HG03460 (cell line): ENCODE data around the gene EPN2.

Source experiments
- ATAC-seq: cut with Tn5 transposase; IDR thresholded peaks from one replicate; pipeline ENCODE4 v1.9.1; 2021; ENCODE audit not compliant: unreplicated experiment

The EPN2 gene

DNA sequence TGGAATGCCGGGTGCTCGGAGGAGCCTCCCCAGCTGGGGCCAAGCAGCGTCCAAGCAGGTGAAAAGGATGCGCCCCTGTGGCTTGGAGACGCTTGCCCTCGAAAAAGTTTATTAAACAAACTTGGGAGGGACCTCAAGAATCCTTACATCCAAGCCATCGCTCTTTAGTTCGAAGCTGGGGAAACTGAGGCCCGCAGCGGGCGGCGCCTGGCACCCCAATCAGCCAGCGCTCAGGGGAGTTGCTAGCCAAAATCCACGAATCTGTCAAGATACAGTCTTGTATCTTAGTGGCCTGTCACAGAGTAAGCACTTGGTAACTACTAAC lies 125.9 kb downstream of the EPN2 start:
- no peak for ATAC-seq

DNA sequence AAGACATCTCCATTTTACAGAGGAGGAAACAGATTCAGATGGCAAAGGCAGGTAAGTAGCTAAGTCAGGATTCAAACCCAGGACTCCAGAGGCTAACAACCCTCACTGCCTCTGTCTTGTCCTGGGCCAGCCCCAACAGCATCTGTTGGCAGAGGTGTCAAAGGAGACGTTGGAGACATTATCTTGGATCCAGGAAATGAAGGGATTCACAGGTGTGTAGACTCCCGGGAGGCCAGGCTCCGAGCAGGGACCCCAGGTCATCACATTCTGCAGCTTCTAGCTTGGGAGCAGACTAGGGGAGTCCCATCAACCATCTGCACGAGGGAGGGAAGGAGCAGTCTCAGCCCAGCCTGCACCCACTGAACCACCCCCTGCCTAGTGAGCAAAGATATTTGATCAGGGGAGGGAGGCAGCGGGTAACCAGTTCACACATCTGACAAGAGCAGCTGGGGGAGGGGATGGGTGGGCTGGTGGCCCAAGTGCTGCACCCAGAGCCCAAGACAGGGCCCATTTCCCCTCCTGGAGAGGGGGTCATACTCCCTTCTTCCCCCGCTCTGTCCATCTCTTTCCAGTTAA lies 126.4 kb downstream of the EPN2 start:
- ATAC-seq, result no peak

DNA sequence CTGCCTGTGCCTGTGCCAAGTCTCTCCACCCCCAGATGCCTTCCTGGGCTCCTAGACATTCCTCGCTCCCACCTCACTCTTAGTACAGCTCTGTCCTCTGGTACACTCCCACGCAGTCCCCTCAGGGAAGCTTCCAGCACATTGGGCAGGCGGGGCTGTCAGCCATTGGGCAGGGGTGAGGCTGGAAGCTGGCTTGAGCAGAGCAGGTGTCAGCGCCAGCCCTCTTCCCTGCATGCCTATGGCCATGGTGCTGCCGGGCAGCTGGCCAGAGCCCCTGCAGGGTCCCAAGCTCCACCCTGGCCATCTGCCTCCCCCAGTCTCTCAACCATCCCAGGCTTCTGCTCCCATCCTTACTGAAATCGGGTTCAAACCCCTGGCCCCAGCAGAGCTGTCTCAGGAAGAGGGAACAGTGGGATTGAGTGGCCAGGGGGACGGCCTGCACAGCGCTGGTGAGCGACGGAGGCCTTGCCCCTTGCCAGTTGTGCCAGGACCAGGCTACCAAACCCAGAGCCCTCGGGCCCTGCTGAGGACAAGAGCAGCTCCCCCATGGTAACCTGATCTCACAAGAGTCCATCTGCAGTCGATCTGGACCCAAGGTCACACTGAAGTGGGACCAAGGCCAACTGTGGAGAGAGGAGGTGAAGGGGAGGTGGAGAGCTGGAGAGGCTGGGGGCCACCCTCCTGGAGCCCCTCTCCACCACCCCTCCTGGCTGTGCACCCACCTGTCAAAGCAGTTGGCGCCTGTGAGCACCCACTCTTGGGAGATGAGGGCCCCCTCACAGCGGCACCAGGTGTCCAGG lies 127.7 kb downstream of the EPN2 start:
- ATAC-seq, result no peak

DNA sequence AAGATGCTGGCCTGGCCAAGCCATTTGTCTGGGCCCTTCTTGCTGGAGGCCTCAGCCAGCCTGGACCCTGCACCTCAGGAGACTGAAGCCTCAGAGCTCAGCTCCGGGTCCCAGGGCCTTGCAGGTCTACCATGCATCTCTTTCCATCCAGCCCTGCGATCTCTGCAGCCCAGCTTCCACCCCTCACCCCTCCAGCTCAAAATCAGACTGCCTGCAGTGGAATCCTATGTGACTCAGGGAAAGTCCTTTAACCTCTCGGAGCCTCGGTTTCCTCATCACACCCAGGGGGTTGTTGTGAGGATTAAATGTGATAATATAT lies 128.3 kb downstream of the EPN2 start:
- no peak for ATAC-seq

DNA sequence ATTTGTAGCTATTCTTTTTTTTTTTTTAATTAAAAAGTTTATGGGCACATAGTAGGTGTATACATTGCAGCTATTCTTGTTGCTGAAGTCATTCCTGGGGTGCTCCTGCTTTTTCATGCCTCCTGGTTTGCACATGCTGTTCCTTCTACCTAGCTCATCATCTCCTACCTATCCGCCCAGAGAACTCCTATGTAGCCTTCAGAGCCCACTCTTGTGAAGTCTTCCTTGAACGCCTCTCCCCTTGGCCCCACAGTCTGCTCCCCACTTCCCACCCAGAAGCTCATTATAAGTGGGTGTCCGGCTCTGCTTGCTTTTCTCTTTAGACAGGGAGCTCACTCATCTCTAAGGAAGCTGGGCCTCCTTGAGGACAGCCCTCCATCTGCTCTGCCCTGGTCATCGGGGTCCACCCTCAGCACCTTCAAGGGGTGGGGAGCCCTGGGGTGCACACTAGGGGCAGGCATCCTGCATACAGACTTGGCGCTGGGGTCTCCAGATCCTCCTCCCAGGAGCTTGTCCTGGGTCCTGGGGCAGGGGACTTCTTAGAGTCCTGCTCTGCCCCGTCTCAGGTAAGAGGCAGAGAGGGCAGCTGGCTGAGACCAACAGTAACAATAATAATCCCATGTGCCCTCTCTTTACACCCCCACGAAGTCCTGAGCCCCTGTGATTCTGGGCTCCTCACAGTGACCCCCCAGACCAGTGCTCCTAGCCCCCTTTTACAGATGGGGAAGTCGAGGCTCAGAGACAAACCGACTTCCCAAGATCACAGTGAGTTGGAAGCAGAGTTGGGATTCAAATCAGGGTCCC lies 128.9 kb downstream of the EPN2 start:
- ATAC-seq, result no peak

DNA sequence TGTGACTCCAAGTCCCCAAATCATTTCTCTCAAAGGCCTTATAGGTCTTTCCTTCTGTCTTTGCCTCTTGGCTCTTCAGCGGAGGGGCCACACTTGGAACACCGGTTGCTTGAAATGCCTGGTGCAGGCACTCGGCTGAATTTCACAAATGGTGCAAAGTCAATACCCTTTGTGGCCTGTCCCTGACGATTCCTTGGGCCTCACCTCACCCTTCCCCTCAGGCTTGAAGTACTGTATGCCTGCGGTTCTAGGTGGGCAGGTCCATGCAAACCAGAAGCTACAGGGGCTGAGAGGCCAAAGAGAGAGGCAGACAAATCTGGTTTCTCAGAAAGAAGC lies 129.4 kb downstream of the EPN2 start:
- no peak for ATAC-seq

DNA sequence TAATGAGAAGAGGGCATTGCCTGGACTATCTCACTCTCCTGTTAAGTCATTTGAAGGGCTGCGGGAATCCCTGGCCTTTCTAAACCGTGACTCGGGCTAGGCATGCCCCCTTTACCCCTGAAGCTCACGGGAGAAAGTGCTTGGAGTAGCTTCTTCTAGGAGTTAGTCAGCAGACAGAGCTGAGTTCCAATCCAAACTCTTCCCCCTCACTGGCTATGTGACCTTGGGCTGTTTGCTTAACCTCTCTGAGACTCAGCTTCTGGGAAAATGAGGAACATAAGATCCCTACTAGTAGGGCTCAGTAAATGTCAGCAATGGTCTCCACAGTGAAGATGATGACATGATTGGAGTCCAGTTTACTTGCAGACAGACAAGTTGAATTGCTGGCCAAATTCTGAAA lies 131.1 kb downstream of the EPN2 start:
- no peak for ATAC-seq

DNA sequence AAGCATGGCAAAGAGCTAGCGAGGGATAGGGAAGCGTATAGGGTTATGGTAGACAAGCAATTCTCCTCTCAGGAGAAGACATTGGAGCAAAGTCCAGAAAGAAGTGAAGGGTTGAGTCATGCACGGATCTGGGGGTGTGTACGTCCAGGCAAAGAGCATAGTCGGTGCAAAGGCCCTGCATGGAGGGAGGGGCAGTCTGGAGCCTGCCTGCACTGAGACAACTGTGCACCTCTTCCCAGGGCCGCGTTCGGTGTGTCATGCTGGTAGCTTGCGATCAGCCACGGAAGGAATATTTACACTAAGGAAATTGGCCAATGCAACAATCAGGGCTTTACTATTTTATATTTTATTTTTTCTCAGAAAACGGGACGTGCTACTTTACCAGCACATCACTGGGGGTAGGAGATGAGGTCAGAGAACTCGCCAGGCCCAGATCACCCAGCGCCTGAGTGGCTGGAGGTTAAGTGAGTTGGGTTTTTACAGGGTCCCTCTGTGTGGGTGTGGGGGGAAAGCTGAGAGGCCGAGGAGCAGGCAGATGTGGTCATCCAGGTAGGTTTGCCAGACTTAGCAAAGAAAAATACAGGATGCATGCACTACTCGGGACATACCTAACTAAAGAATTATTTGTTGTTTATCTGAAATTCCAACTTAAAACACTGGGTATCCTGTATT lies 132.1 kb downstream of the EPN2 start:
- ATAC-seq, result no peak

DNA sequence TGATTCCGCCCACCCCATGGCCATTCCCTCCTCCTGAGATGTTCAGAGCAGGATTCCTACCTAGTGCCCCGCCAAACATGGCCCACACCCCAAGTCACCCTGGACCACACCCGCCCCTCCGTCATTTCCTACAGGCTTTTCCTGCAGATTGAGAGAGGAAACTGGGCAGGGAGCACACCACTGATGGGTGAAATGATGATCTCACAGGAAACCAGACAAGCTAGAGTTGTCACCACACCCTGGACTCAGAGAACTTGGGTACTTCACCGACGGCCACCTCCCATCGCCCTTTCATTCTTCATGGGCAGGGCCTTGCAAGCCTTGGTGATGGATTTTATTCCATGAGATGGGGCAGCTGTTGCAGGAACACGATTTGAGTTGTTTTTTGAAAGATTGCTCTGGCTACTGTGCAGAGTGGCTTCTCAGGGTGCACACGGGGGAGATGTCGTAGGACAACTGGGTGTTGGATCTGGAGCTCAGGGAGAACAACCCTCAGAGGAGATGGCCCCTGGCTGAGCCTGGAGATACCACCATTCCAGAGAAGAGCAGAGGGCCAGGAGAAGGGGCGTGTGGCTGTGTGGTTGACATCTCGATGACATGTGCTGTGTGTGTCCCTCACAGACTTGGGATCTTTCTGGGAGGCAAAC lies 132.8 kb downstream of the EPN2 start:
- ATAC-seq, result no peak

DNA sequence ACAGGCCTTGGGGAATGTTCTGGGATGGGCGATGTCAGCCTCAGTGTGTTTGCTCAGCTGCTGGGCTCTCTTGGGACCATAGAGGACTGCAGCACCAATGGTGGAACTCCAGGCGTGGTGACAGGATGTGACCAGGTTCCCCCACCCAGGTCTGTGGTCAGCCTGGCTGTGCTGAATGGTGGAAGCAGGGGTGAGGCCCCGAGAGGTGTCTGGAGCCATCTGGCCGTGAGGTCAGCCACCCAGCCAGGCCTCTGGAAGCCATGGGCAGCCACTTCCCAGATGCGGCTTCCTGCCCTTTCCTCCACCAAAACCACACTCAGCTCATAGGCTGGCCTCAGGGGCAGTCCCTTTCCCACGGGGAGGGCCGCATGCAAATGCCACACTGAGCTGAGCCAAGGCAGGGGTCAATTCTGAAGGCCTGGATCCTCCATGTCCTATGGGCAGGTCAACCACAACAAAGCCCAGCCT lies 133.4 kb downstream of the EPN2 start:
- peak; percentile 61 for ATAC-seq

DNA sequence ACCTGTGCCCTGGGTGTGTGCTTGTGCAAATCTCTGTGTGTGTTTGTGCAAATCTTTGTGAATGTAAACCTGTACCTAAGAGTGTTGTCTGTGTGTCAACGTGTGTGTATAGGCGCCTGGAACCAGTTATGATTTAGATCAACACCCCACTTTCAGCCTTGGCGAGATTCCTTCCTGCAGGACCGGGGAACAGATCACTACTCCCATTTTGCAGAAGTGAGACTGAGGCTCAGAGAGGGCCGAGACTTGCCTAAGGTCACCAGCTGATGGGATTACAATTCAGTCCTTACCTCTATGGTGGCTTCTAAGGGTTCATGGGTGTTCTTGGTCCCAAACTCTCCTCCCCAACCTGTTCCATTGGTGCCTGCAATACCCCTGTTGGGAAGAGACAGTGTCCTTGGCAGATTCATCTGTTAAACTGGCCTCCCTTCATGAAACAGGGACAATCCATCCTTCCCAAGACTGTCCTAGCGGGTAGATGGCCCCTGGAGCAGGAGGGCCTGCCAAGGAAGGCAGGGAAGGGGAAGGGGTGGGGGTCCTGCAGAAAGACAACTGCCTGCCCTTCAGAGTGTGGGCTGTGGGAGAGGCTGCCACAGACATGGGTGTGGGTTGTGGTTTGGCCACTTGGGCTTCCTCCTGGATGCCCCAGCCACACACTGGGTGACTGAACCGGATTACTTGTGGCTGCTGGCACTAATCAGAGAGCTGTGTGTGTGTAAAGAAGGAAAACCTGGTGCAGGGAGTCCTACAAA lies 134.3 kb downstream of the EPN2 start:
- no peak for ATAC-seq

DNA sequence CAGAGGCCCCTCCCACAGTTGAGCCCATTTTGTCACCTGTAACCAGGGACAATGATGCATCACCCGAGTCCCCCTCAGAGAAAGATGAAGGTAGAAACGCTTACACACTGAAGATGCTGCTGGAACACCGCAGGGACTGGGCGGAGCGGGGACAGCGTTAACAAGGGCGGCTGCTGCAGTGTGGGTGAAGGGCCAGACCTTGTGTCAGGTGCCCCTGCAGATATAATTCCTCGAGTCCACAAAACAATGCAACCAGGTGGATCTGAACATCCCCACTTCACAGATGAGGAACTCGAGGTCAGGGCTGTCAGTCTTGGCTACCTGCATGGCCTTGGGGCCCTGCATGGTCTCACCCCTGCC lies 134.8 kb downstream of the EPN2 start:
- no peak for ATAC-seq

DNA sequence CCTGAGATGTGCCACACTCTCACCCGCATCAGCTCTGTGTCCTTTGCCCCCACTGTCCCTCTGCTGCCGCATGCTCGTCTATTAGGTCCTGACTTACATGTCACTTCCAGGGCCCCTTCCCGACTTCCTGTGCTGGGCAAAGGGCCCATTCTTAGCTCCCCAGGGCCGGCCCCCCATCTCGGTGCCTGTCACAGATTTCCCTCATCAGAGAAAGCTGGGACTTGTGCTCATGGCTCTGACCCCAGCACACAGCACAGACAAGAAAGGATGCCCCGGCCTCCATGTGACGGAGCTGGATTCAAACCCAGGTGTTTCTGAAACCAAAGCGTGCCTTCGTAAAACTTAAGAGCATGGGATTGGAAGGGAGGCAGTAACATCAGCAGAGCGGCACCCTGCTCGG lies 135.3 kb downstream of the EPN2 start:
- no peak for ATAC-seq

DNA sequence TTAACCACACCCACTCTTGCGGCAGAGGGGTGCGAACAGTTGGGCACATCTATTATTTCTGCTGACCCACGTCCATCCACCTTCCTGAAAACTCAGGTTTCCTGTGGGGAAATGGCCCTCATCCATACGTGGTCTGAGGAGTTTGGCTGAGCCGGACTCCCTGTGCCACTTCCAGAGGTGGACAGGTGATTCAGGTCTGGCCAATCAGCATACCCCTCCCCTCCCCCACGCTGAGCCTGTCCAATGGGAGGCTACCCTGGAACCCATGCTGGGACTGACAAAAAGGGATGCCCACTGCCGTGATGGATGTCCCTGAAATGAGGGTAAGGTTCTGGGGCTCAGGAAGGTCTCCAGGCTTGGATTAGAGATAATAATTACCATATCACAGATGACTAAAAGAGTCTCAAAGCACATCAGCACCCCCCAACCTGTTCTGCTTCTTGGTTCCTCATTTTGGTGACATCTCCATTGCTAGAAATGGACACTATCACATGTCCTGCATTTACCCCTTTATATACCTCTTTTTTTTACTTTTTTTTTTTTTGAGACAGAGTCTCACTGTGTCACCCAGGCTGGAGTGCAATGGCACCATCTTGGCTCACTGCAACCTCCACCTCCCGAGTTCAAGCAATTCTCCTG lies 135.8 kb downstream of the EPN2 start:
- no peak for ATAC-seq

DNA sequence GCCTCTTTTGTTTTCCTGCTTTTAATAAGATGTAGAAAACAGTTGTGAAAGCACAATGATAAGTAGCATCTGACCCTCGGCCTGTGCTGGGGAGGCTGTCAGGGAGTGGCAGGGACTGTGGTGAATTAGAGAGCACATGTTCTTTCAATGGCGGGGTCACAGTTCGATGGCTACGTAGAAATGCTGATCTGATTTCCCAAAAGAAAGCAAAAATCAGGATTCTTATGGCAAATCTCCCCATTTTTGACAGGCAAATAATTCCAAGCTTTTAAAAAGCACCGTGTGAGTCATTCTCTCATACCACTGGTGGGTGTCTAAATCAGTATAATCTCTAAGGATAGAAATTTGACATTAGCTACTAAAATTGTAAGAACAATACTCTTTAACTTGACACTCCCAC lies 137.0 kb downstream of the EPN2 start:
- ATAC-seq, result no peak

DNA sequence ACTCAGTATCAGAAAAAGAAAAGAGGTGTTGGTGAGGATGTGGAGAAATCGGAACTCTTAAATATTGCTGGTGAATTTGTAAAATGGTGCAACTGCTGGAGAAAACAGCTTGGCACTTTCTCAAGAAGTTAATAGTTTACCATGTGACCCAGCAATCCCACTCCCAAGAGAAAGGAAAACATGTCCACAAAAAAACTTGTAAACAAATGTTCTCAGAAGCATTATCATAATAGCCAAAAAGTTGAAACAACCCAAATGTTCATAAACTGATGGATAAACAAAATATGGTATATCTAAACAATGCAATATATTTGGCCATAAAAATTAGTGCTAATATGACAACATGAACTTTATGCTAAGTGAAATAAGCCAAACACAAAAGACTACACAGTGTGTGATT lies 138.6 kb downstream of the EPN2 start:
- ATAC-seq, result no peak

DNA sequence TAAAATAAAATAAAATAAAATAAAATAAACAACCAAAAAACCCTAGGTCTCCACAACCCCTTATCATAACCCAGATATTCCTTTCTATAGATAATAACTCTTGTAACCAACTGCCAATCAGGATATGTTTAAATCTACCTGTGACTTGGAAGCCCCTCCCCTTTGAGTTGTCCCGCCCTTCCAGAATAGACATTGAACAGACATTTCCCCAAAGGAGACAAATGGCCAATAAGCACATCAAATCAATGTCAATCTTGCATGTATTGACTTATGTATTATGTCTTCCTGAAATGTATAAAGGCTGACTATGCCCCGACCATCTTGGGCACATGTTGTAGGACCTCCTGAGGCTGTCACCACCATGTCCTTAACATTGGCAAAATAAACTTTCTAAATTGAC lies 139.6 kb downstream of the EPN2 start:
- ATAC-seq, result no peak

DNA sequence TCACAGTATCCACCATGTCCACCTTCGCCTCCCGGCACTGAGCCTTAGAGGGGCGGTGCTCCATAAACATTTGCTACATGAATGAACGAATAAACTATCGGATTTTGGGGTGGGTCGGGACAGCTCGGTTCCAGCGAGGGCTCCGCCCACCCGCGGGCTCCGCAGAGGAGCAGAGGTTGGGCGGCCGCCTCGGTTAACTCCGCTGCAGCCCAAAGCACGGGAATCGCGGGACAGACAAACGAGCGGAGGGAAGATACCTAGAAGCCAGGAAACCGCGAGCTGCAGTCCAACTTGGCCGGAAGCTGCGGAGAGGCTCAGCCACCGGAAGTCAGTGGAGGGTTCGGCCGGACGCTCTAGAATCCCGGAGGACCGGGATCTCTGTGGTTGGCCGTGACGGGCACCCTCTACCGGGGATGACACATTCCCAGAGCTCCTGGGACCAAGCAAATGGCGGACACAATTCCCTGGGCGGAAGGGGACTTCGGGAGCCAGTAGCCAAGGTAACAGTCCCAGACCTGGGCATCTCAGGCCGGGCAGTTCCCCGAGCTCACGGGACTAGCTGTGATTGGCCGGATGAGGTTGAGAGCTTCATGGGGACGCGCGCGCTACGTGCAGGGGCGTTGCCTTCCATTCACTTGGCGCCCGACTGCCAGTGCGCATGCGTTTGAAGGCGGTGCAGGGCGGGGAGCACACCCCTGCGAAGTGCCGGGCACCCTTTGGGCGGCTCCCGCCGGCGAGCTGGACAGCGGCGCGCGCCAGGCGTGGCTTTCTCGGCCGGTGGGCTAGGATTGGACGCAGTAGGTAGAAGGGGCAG lies 140.6 kb downstream of the EPN2 start:
- ATAC-seq, result peak; percentile 91
